NT2/D1 (cell line): Measurements from ENCODE around the gene NRP1.

Experiments used
- SUZ12 ChIP-seq: IDR thresholded peaks from 2 replicates; pipeline ENCODE4 v1.6.1; 2011; ENCODE audit not compliant: insufficient read length, insufficient read depth; ENCODE audit errors: extremely low read depth
- YY1 ChIP-seq: IDR thresholded peaks from 2 replicates; pipeline ENCODE4 v1.6.1; 2011; ENCODE audit not compliant: insufficient read length, insufficient read depth

GRCh38 chr10:33198610-33199009, 135.9 kb downstream of the NRP1 start:
- TF ChIP-seq SUZ12 (no peak), YY1 (no peak)
